SKM-1 treated with dmso at 0.1 percent for 144 hours (cell line): ENCODE data around the gene PTGDR.

Experiments used
- DNase-seq: peaks from one replicate; lab custom pipeline; 2025; ENCODE audit not compliant: unreplicated experiment; lab: John Stamatoyannopoulos, UW

The PTGDR gene

GRCh38 chr14:52307905-52308304 is 40.4 kb downstream of the PTGDR start:
- DNase-seq: no peak

DNA sequence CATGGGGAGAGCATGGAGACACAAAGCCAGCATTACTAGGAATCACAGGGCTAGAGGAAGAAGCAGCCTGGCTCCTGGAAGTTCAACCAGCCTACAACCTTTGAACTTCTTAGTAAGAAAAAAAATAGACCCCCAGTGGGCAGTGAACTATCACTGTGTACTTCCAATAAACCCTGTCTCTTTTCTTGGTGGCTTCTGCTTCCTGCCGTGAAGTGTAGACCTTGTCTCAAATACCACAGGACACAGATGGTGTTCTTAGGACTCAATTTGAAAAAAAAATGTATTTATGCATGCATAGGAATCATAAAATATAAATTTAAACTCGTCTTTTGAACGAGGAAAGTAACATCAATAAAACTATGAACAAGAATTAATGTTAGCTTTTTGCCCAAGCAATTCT is 43.0 kb downstream of the PTGDR start:
- no peak for DNase-seq

DNA sequence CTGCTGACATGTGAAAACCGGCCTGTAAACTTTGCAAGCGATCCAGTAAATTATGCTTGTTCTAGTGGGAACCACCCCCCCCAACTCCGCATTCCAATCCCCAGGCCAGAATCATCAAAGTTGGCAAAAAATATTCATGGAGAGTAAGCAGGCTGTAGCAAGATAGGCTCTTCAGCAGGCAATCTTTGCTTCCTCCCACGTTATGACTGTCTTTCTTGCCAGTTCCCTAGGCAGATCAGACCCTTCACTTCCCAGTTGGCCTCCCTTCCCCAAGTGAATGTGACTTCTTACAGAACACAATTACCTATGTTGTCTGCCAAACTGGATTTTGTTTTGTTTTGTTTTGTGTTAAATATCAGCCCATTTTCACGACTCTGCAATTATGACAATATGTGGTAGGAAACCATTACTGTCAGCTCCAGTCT is 45.4 kb downstream of the PTGDR start:
- DNase-seq: no peak

GRCh38 chr14:52313462-52313861 is 46.0 kb downstream of the PTGDR start:
- DNase-seq: no peak

- DNase-seq: no peak
Observed at GRCh38 chr14:52313903-52314594, 46.6 kb downstream of the PTGDR start, which contains the start of gene PTGER2. TSS of gene PTGER2 (plus strand) at chr14:52314312. CDS start at chr14:52314549, 237 bp downstream.

DNA sequence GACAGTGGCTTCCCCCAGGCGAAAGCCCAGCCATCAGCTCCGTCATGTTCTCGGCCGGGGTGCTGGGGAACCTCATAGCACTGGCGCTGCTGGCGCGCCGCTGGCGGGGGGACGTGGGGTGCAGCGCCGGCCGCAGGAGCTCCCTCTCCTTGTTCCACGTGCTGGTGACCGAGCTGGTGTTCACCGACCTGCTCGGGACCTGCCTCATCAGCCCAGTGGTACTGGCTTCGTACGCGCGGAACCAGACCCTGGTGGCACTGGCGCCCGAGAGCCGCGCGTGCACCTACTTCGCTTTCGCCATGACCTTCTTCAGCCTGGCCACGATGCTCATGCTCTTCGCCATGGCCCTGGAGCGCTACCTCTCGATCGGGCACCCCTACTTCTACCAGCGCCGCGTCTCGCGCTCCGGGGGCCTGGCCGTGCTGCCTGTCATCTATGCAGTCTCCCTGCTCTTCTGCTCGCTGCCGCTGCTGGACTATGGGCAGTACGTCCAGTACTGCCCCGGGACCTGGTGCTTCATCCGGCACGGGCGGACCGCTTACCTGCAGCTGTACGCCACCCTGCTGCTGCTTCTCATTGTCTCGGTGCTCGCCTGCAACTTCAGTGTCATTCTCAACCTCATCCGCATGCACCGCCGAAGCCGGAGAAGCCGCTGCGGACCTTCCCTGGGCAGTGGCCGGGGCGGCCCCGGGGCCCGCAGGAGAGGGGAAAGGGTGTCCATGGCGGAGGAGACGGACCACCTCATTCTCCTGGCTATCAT is 47.3 kb downstream of the PTGDR start:
- DNase-seq: no peak

- no peak for DNase-seq
Observed at GRCh38 chr14:52315355-52315718, 47.8 kb downstream of the PTGDR start.

DNA sequence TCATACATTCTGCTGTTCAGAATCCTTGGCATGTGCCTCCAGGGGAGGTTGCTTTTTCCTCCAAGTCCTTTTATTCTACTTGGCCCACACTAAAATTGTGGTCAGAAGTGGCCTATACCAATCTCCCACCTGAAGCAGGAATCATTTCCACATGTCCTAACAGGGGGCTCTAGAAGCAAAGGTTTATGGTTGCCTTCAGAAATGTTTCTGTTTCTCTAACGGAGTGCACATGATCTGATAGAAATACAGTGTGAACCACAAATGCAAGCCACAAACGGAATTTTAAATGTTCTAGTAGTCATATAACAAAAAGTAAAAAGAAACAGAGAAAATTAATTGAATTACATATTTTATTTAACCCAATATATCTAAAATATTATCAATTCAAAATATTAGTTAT is 50.6 kb downstream of the PTGDR start:
- no peak for DNase-seq

DNA sequence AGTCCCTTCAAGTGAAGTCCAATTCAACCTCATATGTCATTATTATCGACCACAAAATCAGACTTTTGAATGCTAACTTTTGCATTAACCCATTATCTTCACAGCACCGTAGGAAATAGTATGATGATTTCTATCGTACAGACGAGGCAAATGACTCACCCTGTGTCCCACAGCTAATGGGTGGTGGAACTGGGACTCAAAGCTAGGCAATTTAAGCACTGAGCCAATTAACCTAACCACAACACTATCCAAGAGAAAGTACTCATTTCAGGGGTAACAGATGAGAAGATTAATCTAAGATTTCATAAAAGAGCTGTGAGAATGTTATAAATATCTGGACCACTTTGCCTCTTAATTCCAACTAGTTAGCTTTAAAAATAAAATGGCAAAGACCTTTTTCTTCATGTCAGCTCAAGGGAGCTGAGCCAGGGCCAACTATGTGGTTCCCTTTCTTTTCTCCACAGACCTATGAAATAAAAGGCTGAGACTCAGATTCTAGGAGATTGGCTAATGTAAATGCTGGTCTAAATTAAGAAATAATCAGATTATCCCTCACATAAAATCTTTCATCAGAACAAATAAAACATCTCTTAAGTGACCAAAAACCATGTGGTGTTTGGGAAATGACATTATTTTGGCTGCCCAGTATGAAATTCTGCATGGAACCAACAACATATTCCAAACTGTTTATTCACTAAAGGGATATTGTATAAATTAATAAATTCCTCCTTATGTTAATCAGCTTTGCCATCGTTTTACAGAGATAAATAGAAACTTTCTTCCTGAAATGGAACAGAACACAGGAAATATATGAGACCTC is 51.5 kb downstream of the PTGDR start:
- no peak for DNase-seq

DNA sequence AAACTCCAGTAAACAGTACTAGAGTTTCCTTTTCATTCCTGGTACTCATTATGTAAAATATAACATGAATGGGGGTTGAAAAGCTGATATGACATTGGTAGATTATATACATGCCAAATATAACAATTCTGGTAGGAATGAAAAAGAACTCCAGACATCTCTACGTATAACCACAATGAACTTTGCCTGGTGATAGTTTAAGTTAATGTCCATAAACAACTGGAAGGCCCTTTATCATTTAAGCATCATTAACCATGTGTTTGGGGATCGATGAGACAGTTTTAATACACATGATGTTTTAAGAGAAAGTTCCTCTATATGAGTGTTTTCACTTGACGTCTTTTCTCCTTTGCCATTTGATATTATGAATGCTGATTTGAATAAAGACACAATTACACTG is 52.4 kb downstream of the PTGDR start:
- no peak for DNase-seq

GRCh38 chr14:52325126-52325525 is 57.6 kb downstream of the PTGDR start:
- peak; percentile 69 for DNase-seq

DNA sequence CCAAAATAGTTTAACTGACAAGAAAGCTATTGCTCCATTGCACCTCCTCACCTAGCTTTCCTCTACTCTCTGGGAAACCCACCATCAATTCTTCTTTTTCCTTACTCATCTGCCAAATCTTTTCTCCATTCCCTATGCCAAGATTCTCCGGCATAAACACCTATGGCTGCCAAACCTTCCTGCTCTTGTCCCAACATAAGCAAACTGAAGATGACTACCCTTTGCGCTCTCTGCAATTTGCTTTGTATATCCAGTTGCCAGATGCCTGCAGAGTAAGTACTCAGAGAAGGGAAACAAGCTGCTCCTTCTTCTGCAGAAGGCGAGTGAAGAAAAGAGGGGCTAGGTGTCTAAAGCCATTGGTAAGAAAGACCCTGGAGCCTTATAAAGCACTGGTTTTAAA is 58.1 kb downstream of the PTGDR start:
- DNase-seq: no peak
